PC-9 (cell line): ENCODE data around the gene IKBKE.
"Not testable (repeated sequence)": the region's sequence is repeated elsewhere in the genome, so short reads cannot be mapped to it uniquely, and the experiment has no call there.

Source experiments
- CTCF ChIP-seq: fragments of 200-600 bp; sonication (generic); conservative IDR thresholded peaks from 2 replicates; pipeline ENCODE4 v1.6.1; 2017; ENCODE audit warnings: mixed run types, antibody characterized with exemption, mild to moderate bottlenecking, moderate library complexity
- EZH2 ChIP-seq: fragments of 200-600 bp; sonication (generic); IDR thresholded peaks from 2 replicates; pipeline ENCODE4 v1.8.0; 2017; ENCODE audit warnings: antibody characterized with exemption, low read depth

- not testable (repeated sequence) for TF ChIP-seq CTCF, EZH2
Observed at GRCh38 chr1:206483864-206484263, 13.6 kb downstream of the IKBKE start.
